Neural cell (in vitro differentiated cells): ENCODE measurements around the gene EIF2B1. TPM values are rescaled to one million over a fixed set of nuclear protein-coding genes. Genes with fewer than 3 reads are reported as not detected.

ENCODE experiments used
- H2AFZ ChIP-seq: fragments of 200-600, 300-800 bp; sonication (generic), shearing (Covaris generic); 2 replicates; pipeline ENCODE4 v1.6.0; 2014; ENCODE audit warnings: low read depth, mild to moderate bottlenecking, antibody characterized with exemption, low read length, moderate library complexity
- H3F3A ChIP-seq: fragments of 200-600 bp; shearing (Covaris generic); 2 replicates; pipeline ENCODE4 v1.6.1; 2016; ENCODE audit warnings: mild to moderate bottlenecking, moderate library complexity, mixed read lengths, antibody characterized with exemption, low read length; ENCODE audit not compliant: insufficient read depth, poor library complexity, severe bottlenecking
- H3K27ac ChIP-seq: fragments of 200-600, 300-800 bp; sonication (generic), shearing (Covaris generic); 2 replicates; pipeline ENCODE4 v1.5.1; 2014; ENCODE audit warnings: mild to moderate bottlenecking, low read length, moderate library complexity
- H3K27me3 ChIP-seq: fragments of 300-800, 200-600 bp; sonication (generic), shearing (Covaris generic); 2 replicates; pipeline ENCODE4 v1.6.0; 2014; ENCODE audit warnings: mild to moderate bottlenecking, low read depth, low read length, moderate library complexity; ENCODE audit not compliant: insufficient read depth
- H3K36me3 ChIP-seq: fragments of 300-800, 200-600 bp; sonication (generic), shearing (Covaris generic); 2 replicates; pipeline ENCODE4 v1.5.1; 2014; ENCODE audit warnings: mild to moderate bottlenecking, antibody characterized with exemption, low read length, moderate library complexity; ENCODE audit not compliant: insufficient read depth
- H3K4me2 ChIP-seq: fragments of 300-800, 200-600 bp; sonication (generic), shearing (Covaris generic); 2 replicates; pipeline ENCODE4 v1.6.0; 2014; ENCODE audit warnings: mild to moderate bottlenecking, low read length
- H3K4me3 ChIP-seq: fragments of 300-800, 200-600 bp; sonication (generic), shearing (Covaris generic); 2 replicates; pipeline ENCODE4 v1.5.1; 2014; ENCODE audit warnings: mild to moderate bottlenecking, low read length, moderate library complexity
- H3K79me2 ChIP-seq: fragments of 200-600 bp; shearing (Covaris generic); replicated peaks from 2 replicates; pipeline ENCODE4 v1.6.0; 2014; ENCODE audit warnings: mild to moderate bottlenecking, low read length, moderate library complexity; ENCODE audit not compliant: insufficient read depth
- H3K9ac ChIP-seq: fragments of 300-800, 200-600 bp; sonication (generic), shearing (Covaris generic); 2 replicates; pipeline ENCODE4 v1.6.1; 2016; ENCODE audit warnings: mild to moderate bottlenecking, low read length, mixed read lengths
- H3K9me2 ChIP-seq: fragments of 200-600 bp; shearing (Covaris generic); 2 replicates; pipeline ENCODE4 v1.6.1; 2016; ENCODE audit warnings: mild to moderate bottlenecking, low read length, mixed read lengths; ENCODE audit not compliant: insufficient read depth
- H3K9me3 ChIP-seq: fragments of 200-600, 300-800 bp; sonication (generic), shearing (Covaris generic); 2 replicates; pipeline ENCODE4 v1.6.1; 2016; ENCODE audit warnings: mild to moderate bottlenecking, mixed run types, low read length, moderate library complexity, mixed read lengths
- H4K20me1 ChIP-seq: fragments of 200-600 bp; shearing (Covaris generic); 2 replicates; pipeline ENCODE4 v1.6.1; 2016; ENCODE audit warnings: mild to moderate bottlenecking, mixed run types; ENCODE audit not compliant: insufficient read depth
- EP300 ChIP-seq: fragments of 450-650 bp; conservative IDR thresholded peaks from 2 replicates; pipeline ENCODE4 v1.6.1; 2014; ENCODE audit warnings: antibody characterized with exemption, mild to moderate bottlenecking, moderate library complexity; ENCODE audit not compliant: poor library complexity, severe bottlenecking
- EZH2 ChIP-seq: fragments of 200-600, 300-800 bp; shearing (Covaris generic), sonication (generic); IDR thresholded peaks from 2 replicates; pipeline ENCODE4 v1.6.1; 2014; ENCODE audit warnings: antibody characterized with exemption, low read length, borderline replicate concordance, mild to moderate bottlenecking; ENCODE audit not compliant: insufficient read depth, poor library complexity, severe bottlenecking
- MXI1 ChIP-seq: fragments of 450-650 bp; conservative IDR thresholded peaks from 2 replicates; pipeline ENCODE4 v1.6.1; 2014; ENCODE audit warnings: antibody characterized with exemption, mild to moderate bottlenecking; ENCODE audit not compliant: poor library complexity, severe bottlenecking
- POLR2AphosphoS5 ChIP-seq: IDR thresholded peaks from 2 replicates; pipeline ENCODE4 v1.6.1; 2012
- RAD21 ChIP-seq: fragments of 450-650 bp; conservative IDR thresholded peaks from 2 replicates; pipeline ENCODE4 v1.6.1; 2014; ENCODE audit warnings: antibody characterized with exemption, mild to moderate bottlenecking, moderate library complexity
- SMC3 ChIP-seq: fragments of 450-650 bp; conservative IDR thresholded peaks from 2 replicates; pipeline ENCODE4 v1.6.1; 2014; ENCODE audit warnings: antibody characterized with exemption, mild to moderate bottlenecking, moderate library complexity; ENCODE audit not compliant: poor library complexity
- TAF1 ChIP-seq: IDR thresholded peaks from 2 replicates; pipeline ENCODE4 v1.6.1; 2012; ENCODE audit warnings: low read depth
- polyA plus RNA-seq: library from polyadenylated mRNA; depleted of rRNA; stranded (reverse); fragments of >200 nt; gene quantifications from 2 replicates; pipeline ENCODE4 v1.2.3, GENCODE V29; 2014
- TF ChIP-seq, protein P1 (sequence below): fragments of 450-650 bp; IDR thresholded peaks from 2 replicates; pipeline ENCODE4 v1.5.1; 2014; ENCODE audit warnings: antibody characterized with exemption, mild to moderate bottlenecking, moderate library complexity; ENCODE audit not compliant: poor library complexity, severe bottlenecking
- TF ChIP-seq, protein P2 (sequence below): IDR thresholded peaks from 2 replicates; pipeline ENCODE4 v1.6.1; 2012; ENCODE audit warnings: borderline replicate concordance

EIF2B1 gene
- polyA plus RNA-seq, 1 donor from 2014 or later: 59.9 TPM

DNA sequence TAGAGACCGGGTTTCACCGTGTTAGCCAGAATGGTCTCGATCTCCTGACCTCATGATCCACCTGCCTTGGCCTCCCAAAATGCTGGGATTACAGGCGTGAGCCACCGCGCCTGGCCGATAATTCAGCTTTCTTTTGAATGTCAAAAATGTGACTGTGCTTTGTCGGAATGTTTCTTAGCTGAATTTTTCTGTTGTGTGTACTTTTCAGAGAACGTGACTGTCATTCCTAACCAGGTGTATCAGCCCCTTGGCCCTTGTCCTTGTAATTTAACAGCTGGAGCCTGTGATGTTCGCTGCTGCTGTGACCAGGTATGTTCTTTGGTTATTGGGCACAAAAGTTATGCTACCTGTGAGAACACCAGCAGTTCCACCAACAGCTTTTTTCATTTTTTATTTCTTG lies 45.5 kb upstream of the EIF2B1 start:
- H3K9me2 ChIP-seq: no peaks in the 10 kb centered on the region
- TF ChIP-seq TAF1 (no peak), EZH2 (no peak), EP300 (no peak), SMC3 (no peak), MXI1 (no peak), POLR2AphosphoS5 (no peak), RAD21 (no peak)
- TF ChIP-seq, protein P1, sequence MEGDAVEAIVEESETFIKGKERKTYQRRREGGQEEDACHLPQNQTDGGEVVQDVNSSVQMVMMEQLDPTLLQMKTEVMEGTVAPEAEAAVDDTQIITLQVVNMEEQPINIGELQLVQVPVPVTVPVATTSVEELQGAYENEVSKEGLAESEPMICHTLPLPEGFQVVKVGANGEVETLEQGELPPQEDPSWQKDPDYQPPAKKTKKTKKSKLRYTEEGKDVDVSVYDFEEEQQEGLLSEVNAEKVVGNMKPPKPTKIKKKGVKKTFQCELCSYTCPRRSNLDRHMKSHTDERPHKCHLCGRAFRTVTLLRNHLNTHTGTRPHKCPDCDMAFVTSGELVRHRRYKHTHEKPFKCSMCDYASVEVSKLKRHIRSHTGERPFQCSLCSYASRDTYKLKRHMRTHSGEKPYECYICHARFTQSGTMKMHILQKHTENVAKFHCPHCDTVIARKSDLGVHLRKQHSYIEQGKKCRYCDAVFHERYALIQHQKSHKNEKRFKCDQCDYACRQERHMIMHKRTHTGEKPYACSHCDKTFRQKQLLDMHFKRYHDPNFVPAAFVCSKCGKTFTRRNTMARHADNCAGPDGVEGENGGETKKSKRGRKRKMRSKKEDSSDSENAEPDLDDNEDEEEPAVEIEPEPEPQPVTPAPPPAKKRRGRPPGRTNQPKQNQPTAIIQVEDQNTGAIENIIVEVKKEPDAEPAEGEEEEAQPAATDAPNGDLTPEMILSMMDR: no peak
- TF ChIP-seq, protein P2, sequence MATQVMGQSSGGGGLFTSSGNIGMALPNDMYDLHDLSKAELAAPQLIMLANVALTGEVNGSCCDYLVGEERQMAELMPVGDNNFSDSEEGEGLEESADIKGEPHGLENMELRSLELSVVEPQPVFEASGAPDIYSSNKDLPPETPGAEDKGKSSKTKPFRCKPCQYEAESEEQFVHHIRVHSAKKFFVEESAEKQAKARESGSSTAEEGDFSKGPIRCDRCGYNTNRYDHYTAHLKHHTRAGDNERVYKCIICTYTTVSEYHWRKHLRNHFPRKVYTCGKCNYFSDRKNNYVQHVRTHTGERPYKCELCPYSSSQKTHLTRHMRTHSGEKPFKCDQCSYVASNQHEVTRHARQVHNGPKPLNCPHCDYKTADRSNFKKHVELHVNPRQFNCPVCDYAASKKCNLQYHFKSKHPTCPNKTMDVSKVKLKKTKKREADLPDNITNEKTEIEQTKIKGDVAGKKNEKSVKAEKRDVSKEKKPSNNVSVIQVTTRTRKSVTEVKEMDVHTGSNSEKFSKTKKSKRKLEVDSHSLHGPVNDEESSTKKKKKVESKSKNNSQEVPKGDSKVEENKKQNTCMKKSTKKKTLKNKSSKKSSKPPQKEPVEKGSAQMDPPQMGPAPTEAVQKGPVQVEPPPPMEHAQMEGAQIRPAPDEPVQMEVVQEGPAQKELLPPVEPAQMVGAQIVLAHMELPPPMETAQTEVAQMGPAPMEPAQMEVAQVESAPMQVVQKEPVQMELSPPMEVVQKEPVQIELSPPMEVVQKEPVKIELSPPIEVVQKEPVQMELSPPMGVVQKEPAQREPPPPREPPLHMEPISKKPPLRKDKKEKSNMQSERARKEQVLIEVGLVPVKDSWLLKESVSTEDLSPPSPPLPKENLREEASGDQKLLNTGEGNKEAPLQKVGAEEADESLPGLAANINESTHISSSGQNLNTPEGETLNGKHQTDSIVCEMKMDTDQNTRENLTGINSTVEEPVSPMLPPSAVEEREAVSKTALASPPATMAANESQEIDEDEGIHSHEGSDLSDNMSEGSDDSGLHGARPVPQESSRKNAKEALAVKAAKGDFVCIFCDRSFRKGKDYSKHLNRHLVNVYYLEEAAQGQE: no peak
- H3K4me3 ChIP-seq: no peak overlapping the region
- H2AFZ ChIP-seq: no peak overlapping the region
- no peaks in the 10 kb centered on the region for H3K9me3 ChIP-seq
- no peak overlapping the region for H3K4me2 ChIP-seq
- no peaks in the 10 kb centered on the region for H3K79me2 ChIP-seq
- H3K27ac ChIP-seq: no peak overlapping the region
- no peaks in the 10 kb centered on the region for H3F3A ChIP-seq
- H4K20me1 ChIP-seq: no peaks in the 10 kb centered on the region
- no peaks in the 10 kb centered on the region for H3K27me3 ChIP-seq
- no peak overlapping the region for H3K9ac ChIP-seq
- no peaks in the 10 kb centered on the region for H3K36me3 ChIP-seq

DNA sequence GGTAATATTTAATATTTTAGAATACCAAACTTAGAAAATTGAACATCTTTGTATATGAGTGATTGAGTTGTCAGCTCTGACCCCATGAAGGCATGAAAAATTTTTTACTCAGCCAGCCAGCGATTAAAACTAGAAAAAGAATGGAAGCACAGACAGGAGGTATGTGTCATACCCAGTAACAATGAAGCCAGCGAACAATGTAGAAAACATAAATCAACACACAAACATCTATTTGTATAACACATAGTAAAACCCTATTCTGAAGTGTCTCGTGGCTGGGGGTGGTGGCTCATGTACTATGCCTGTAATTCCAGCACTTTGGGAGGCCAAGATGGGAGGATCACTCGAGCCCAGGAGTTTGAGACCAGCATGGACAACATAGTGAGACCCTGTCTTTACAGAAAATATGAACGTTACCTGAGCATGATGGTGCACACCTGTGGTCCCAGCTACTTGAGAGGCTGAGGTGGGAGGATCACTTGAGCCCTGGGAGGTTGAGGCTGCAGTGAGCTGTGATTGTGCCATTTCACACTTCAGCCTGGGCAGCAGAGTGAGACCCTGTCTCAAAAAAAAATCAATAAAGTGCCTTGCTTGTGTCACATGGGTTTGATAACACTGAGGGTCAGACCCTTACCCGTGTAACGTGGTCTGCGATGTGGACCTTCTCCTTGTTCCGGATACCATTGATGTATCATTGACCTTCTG lies 43.3 kb upstream of the EIF2B1 start:
- TF ChIP-seq, protein P1: no peak
- TF ChIP-seq EP300 (no peak), EZH2 (no peak), TAF1 (no peak), POLR2AphosphoS5 (no peak), RAD21 (no peak), SMC3 (no peak), MXI1 (no peak)
- TF ChIP-seq, protein P2: no peak
- no peak overlapping the region for H2AFZ ChIP-seq
- no peaks in the 10 kb centered on the region for H3K9me3 ChIP-seq
- peaks cover 6% of the 10 kb centered on the region for H3K79me2 ChIP-seq
- H3F3A ChIP-seq: no peaks in the 10 kb centered on the region
- no peak overlapping the region for H3K27ac ChIP-seq
- H3K9ac ChIP-seq: no peak overlapping the region
- no peaks in the 10 kb centered on the region for H4K20me1 ChIP-seq
- H3K36me3 ChIP-seq: no peaks in the 10 kb centered on the region
- no peaks in the 10 kb centered on the region for H3K27me3 ChIP-seq
- H3K9me2 ChIP-seq: no peaks in the 10 kb centered on the region
- no peak overlapping the region for H3K4me2 ChIP-seq
- no peak overlapping the region for H3K4me3 ChIP-seq
